HEK293 (cell line): ENCODE results near the gene WDR64.

ENCODE experiments used
- CTCF ChIA-PET: fragments of 350-600 bp; formaldehyde crosslinking; extraction: SDS; loops from one replicate; lab custom pipeline; 2021; ENCODE audit warnings: antibody characterized with exemption; lab: Yijun Ruan, JAX
- POLR2A ChIA-PET: fragments of 300-600 bp; formaldehyde crosslinking; extraction: SDS; loops from one replicate; lab custom pipeline; 2020; ENCODE audit warnings: antibody characterized with exemption, inconsistent platforms; lab: Yijun Ruan, JAX
- H3K27ac ChIP-seq: fragments of 200-500 bp; sonication (Bioruptor generic); 2 replicates; pipeline ENCODE4 v1.5.1; 2014; ENCODE audit warnings: low read depth, low read length, control low read depth, inconsistent platforms; ENCODE audit errors: extremely low read depth
- H3K36me3 ChIP-seq, 2 experiments: fragments of 200-500 bp in 1 of 2; sonication (Bioruptor generic) in 1 of 2; 1 replicate in 1 of 2; 2 replicates in 1 of 2; pipeline ENCODE4 v1.5.1; 2014 to 2017; ENCODE audit warnings: inconsistent platforms in 2 of 2, low read length in 2 of 2; ENCODE audit not compliant: control insufficient read depth in 2 of 2, insufficient read depth in 1 of 2
- H3K4me1 ChIP-seq: fragments of 200-500 bp; sonication (Bioruptor generic); 2 replicates; pipeline ENCODE4 v1.5.1; 2014; ENCODE audit warnings: mild to moderate bottlenecking, low read length, inconsistent platforms; ENCODE audit not compliant: control insufficient read depth, insufficient read depth
- H3K4me3 ChIP-seq: 2 replicates; pipeline ENCODE4 v1.5.1; 2011; ENCODE audit warnings: low read depth, mild to moderate bottlenecking, control low read depth, low read length, moderate library complexity
- H3K9me3 ChIP-seq: fragments of 200-500 bp; sonication (Bioruptor generic); 2 replicates; pipeline ENCODE4 v1.5.1; 2014; ENCODE audit warnings: low read depth, low read length, inconsistent platforms; ENCODE audit not compliant: control insufficient read depth, insufficient read depth
- GFI1B ChIP-seq: fragments of 450-650 bp; formaldehyde crosslinking; IDR thresholded peaks from 2 replicates; pipeline ENCODE4 v1.5.1; 2016; ENCODE audit warnings: missing biosample characterization, missing genetic modification characterization
- OSR2 ChIP-seq: fragments of 450-650 bp; formaldehyde crosslinking; IDR thresholded peaks from 2 replicates; pipeline ENCODE4 v1.5.1; 2016; ENCODE audit warnings: missing biosample characterization, missing genetic modification characterization
- REPIN1 ChIP-seq: fragments of 450-650 bp; formaldehyde crosslinking; IDR thresholded peaks from 2 replicates; pipeline ENCODE4 v1.5.1; 2017; ENCODE audit warnings: missing biosample characterization, missing genetic modification characterization, low read depth
- SP2 ChIP-seq: fragments of 450-650 bp; formaldehyde crosslinking; IDR thresholded peaks from 2 replicates; pipeline ENCODE4 v1.5.1; 2016; ENCODE audit warnings: missing biosample characterization, missing genetic modification characterization
- TCF7L2 ChIP-seq: IDR thresholded peaks from 2 replicates; pipeline ENCODE4 v1.6.1; 2011; ENCODE audit warnings: low read depth, mild to moderate bottlenecking, inconsistent platforms, low read length, moderate library complexity, borderline replicate concordance
- ZBTB48 ChIP-seq: fragments of 450-650 bp; formaldehyde crosslinking; IDR thresholded peaks from 2 replicates; pipeline ENCODE4 v1.5.1; 2016; ENCODE audit warnings: missing biosample characterization, missing genetic modification characterization
- ZBTB7A ChIP-seq: fragments of 450-650 bp; formaldehyde crosslinking; IDR thresholded peaks from 2 replicates; pipeline ENCODE4 v1.5.1; 2016; ENCODE audit warnings: low read depth, missing biosample characterization, missing genetic modification characterization
- ZNF621 ChIP-seq: fragments of 450-650 bp; formaldehyde crosslinking; IDR thresholded peaks from 2 replicates; pipeline ENCODE4 v1.5.1; 2017; ENCODE audit warnings: missing biosample characterization, missing genetic modification characterization
- ZNF677 ChIP-seq: fragments of 450-650 bp; IDR thresholded peaks from 2 replicates; pipeline ENCODE4 v1.5.0; 2018; ENCODE audit warnings: missing biosample characterization, mild to moderate bottlenecking, missing genetic modification characterization, moderate library complexity
- ZNF701 ChIP-seq: fragments of 450-650 bp; formaldehyde crosslinking; IDR thresholded peaks from 2 replicates; pipeline ENCODE4 v1.5.1; 2016; ENCODE audit warnings: missing biosample characterization, missing genetic modification characterization
- ZNF791 ChIP-seq: fragments of 450-650 bp; formaldehyde crosslinking; IDR thresholded peaks from 2 replicates; pipeline ENCODE4 v1.5.1; 2016; ENCODE audit warnings: missing biosample characterization, missing genetic modification characterization
- ZNF792 ChIP-seq: fragments of 450-650 bp; formaldehyde crosslinking; IDR thresholded peaks from 2 replicates; pipeline ENCODE4 v1.5.1; 2016; ENCODE audit warnings: missing biosample characterization, missing genetic modification characterization
- TF ChIP-seq, protein P1 (sequence below): fragments of 450-650 bp; formaldehyde crosslinking; IDR thresholded peaks from 2 replicates; pipeline ENCODE4 v1.5.1; 2016; ENCODE audit warnings: missing biosample characterization, missing genetic modification characterization
- TF ChIP-seq, protein P2 (sequence below): fragments of 450-650 bp; formaldehyde crosslinking; conservative IDR thresholded peaks from 2 replicates; pipeline ENCODE4 v1.5.1; 2016; ENCODE audit warnings: low read depth, missing biosample characterization, missing genetic modification characterization
- TF ChIP-seq, protein P3 (sequence below): fragments of 450-650 bp; formaldehyde crosslinking; IDR thresholded peaks from 2 replicates; pipeline ENCODE4 v1.5.1; 2016; ENCODE audit warnings: missing biosample characterization, missing genetic modification characterization, borderline replicate concordance
- TF ChIP-seq, protein P4 (sequence below): fragments of 450-650 bp; formaldehyde crosslinking; IDR thresholded peaks from 2 replicates; pipeline ENCODE4 v1.5.1; 2016; ENCODE audit warnings: missing biosample characterization, missing genetic modification characterization
- TF ChIP-seq, protein P5 (sequence below): fragments of 450-650 bp; formaldehyde crosslinking; IDR thresholded peaks from 2 replicates; pipeline ENCODE4 v1.5.1; 2016; ENCODE audit warnings: missing biosample characterization, missing genetic modification characterization
- TF ChIP-seq, protein P6 (sequence below): fragments of 450-650 bp; formaldehyde crosslinking; IDR thresholded peaks from 2 replicates; pipeline ENCODE4 v1.5.1; 2017; ENCODE audit warnings: missing biosample characterization, missing genetic modification characterization
- TF ChIP-seq, protein P7 (sequence below): fragments of 450-650 bp; formaldehyde crosslinking; IDR thresholded peaks from 2 replicates; pipeline ENCODE4 v1.5.1; 2017; ENCODE audit warnings: missing biosample characterization, mild to moderate bottlenecking, missing genetic modification characterization, moderate library complexity

WDR64 gene

DNA sequence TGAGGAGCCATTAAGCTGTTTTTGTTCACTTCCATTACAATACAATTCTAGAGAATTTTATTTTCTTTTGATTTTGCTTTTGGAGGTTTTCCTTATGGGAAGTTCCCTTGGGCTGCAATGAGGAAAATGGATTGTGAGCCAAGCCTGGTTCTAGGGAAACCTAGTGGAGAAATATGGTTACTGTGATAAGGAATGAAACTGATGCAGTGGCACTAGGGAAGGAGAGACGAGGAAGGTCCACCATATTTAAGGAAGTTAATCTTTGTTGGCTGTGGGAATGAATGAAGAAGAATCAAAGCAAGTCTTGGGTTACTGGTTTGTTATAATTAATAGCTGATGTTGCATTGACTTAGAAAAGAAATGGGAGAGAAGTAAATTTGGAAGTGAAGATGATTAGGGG, 40.3 kb upstream of the WDR64 start:
- Histone ChIP-seq H3K36me3 (no peaks in the 10 kb centered on the region), H3K27ac (no peak overlapping the region), H3K4me1 (no peaks in the 10 kb centered on the region), H3K9me3 (no peaks in the 10 kb centered on the region), H3K4me3 (no peak overlapping the region)
- CTCF ChIA-PET, result interaction anchor here (0.6 to 2.6 kb wide), 9 partner anchors 8 to 454 kb away, joined by 3 to 7 read pairs (median 4); no protein-coding TSS in a partner anchor
- POLR2A ChIA-PET, result interaction anchor here (0.6 kb wide), 1 partner anchor 236 kb away, joined by 3 read pairs; the partner anchor contains the start of gene EXO1
- no peak for TF ChIP-seq ZBTB48 (tag by site-specific recombination)
- TF ChIP-seq, protein P1, sequence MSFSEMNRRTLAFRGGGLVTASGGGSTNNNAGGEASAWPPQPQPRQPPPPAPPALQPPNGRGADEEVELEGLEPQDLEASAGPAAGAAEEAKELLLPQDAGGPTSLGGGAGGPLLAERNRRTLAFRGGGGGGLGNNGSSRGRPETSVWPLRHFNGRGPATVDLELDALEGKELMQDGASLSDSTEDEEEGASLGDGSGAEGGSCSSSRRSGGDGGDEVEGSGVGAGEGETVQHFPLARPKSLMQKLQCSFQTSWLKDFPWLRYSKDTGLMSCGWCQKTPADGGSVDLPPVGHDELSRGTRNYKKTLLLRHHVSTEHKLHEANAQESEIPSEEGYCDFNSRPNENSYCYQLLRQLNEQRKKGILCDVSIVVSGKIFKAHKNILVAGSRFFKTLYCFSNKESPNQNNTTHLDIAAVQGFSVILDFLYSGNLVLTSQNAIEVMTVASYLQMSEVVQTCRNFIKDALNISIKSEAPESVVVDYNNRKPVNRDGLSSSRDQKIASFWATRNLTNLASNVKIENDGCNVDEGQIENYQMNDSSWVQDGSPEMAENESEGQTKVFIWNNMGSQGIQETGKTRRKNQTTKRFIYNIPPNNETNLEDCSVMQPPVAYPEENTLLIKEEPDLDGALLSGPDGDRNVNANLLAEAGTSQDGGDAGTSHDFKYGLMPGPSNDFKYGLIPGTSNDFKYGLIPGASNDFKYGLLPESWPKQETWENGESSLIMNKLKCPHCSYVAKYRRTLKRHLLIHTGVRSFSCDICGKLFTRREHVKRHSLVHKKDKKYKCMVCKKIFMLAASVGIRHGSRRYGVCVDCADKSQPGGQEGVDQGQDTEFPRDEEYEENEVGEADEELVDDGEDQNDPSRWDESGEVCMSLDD (tag by site-specific recombination), result no peak
- TF ChIP-seq ZNF791, result no peak
- TF ChIP-seq, protein P2, sequence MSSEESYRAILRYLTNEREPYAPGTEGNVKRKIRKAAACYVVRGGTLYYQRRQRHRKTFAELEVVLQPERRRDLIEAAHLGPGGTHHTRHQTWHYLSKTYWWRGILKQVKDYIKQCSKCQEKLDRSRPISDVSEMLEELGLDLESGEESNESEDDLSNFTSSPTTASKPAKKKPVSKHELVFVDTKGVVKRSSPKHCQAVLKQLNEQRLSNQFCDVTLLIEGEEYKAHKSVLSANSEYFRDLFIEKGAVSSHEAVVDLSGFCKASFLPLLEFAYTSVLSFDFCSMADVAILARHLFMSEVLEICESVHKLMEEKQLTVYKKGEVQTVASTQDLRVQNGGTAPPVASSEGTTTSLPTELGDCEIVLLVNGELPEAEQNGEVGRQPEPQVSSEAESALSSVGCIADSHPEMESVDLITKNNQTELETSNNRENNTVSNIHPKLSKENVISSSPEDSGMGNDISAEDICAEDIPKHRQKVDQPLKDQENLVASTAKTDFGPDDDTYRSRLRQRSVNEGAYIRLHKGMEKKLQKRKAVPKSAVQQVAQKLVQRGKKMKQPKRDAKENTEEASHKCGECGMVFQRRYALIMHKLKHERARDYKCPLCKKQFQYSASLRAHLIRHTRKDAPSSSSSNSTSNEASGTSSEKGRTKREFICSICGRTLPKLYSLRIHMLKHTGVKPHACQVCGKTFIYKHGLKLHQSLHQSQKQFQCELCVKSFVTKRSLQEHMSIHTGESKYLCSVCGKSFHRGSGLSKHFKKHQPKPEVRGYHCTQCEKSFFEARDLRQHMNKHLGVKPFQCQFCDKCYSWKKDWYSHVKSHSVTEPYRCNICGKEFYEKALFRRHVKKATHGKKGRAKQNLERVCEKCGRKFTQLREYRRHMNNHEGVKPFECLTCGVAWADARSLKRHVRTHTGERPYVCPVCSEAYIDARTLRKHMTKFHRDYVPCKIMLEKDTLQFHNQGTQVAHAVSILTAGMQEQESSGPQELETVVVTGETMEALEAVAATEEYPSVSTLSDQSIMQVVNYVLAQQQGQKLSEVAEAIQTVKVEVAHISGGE, result no peak
- TF ChIP-seq, protein P3, sequence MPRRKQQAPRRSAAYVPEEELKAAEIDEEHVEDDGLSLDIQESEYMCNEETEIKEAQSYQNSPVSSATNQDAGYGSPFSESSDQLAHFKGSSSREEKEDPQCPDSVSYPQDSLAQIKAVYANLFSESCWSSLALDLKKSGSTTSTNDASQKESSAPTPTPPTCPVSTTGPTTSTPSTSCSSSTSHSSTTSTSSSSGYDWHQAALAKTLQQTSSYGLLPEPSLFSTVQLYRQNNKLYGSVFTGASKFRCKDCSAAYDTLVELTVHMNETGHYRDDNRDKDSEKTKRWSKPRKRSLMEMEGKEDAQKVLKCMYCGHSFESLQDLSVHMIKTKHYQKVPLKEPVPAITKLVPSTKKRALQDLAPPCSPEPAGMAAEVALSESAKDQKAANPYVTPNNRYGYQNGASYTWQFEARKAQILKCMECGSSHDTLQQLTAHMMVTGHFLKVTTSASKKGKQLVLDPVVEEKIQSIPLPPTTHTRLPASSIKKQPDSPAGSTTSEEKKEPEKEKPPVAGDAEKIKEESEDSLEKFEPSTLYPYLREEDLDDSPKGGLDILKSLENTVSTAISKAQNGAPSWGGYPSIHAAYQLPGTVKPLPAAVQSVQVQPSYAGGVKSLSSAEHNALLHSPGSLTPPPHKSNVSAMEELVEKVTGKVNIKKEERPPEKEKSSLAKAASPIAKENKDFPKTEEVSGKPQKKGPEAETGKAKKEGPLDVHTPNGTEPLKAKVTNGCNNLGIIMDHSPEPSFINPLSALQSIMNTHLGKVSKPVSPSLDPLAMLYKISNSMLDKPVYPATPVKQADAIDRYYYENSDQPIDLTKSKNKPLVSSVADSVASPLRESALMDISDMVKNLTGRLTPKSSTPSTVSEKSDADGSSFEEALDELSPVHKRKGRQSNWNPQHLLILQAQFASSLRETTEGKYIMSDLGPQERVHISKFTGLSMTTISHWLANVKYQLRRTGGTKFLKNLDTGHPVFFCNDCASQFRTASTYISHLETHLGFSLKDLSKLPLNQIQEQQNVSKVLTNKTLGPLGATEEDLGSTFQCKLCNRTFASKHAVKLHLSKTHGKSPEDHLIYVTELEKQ (tag by site-specific recombination), result no peak
- TF ChIP-seq ZNF621, result no peak
- TF ChIP-seq, protein P4, sequence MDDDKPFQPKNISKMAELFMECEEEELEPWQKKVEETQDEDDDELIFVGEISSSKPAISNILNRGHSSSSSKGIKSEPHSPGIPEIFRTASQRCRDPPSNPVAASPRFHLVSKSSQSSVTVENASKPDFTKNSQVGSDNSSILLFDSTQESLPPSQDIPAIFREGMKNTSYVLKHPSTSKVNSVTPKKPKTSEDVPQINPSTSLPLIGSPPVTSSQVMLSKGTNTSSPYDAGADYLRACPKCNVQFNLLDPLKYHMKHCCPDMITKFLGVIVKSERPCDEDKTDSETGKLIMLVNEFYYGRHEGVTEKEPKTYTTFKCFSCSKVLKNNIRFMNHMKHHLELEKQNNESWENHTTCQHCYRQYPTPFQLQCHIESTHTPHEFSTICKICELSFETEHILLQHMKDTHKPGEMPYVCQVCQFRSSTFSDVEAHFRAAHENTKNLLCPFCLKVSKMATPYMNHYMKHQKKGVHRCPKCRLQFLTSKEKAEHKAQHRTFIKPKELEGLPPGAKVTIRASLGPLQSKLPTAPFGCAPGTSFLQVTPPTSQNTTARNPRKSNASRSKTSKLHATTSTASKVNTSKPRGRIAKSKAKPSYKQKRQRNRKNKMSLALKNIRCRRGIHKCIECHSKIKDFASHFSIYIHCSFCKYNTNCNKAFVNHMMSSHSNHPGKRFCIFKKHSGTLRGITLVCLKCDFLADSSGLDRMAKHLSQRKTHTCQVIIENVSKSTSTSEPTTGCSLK, result no peak
- no peak for TF ChIP-seq ZNF677 (tag by site-specific recombination)
- TF ChIP-seq ZNF792, result no peak
- no peak for TF ChIP-seq REPIN1 (tag by site-specific recombination)
- TF ChIP-seq, protein P5, sequence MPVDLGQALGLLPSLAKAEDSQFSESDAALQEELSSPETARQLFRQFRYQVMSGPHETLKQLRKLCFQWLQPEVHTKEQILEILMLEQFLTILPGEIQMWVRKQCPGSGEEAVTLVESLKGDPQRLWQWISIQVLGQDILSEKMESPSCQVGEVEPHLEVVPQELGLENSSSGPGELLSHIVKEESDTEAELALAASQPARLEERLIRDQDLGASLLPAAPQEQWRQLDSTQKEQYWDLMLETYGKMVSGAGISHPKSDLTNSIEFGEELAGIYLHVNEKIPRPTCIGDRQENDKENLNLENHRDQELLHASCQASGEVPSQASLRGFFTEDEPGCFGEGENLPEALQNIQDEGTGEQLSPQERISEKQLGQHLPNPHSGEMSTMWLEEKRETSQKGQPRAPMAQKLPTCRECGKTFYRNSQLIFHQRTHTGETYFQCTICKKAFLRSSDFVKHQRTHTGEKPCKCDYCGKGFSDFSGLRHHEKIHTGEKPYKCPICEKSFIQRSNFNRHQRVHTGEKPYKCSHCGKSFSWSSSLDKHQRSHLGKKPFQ, result no peak
- TF ChIP-seq, protein P6, sequence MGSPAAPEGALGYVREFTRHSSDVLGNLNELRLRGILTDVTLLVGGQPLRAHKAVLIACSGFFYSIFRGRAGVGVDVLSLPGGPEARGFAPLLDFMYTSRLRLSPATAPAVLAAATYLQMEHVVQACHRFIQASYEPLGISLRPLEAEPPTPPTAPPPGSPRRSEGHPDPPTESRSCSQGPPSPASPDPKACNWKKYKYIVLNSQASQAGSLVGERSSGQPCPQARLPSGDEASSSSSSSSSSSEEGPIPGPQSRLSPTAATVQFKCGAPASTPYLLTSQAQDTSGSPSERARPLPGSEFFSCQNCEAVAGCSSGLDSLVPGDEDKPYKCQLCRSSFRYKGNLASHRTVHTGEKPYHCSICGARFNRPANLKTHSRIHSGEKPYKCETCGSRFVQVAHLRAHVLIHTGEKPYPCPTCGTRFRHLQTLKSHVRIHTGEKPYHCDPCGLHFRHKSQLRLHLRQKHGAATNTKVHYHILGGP (tag by site-specific recombination), result no peak
- TF ChIP-seq GFI1B, result no peak
- no peak for TF ChIP-seq ZNF701 (tag by site-specific recombination)
- no peak for TF ChIP-seq TCF7L2
- TF ChIP-seq SP2, result no peak
- TF ChIP-seq OSR2, result no peak
- no peak for TF ChIP-seq ZBTB7A
- TF ChIP-seq, protein P7, sequence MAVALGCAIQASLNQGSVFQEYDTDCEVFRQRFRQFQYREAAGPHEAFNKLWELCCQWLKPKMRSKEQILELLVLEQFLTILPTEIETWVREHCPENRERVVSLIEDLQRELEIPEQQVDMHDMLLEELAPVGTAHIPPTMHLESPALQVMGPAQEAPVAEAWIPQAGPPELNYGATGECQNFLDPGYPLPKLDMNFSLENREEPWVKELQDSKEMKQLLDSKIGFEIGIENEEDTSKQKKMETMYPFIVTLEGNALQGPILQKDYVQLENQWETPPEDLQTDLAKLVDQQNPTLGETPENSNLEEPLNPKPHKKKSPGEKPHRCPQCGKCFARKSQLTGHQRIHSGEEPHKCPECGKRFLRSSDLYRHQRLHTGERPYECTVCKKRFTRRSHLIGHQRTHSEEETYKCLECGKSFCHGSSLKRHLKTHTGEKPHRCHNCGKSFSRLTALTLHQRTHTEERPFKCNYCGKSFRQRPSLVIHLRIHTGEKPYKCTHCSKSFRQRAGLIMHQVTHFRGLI, result no peak
